Neural cell (in vitro differentiated cells): Measurements from ENCODE around the gene CLASP1. TPM values are rescaled to one million over a fixed set of nuclear protein-coding genes. Genes with fewer than 3 reads are reported as not detected.

ENCODE experiments used
- H2AFZ ChIP-seq: fragments of 200-600, 300-800 bp; sonication (generic), shearing (Covaris generic); 2 replicates; pipeline ENCODE4 v1.6.0; 2014; ENCODE audit warnings: low read depth, mild to moderate bottlenecking, antibody characterized with exemption, low read length, moderate library complexity
- H3F3A ChIP-seq: fragments of 200-600 bp; shearing (Covaris generic); 2 replicates; pipeline ENCODE4 v1.6.1; 2016; ENCODE audit warnings: mild to moderate bottlenecking, moderate library complexity, mixed read lengths, antibody characterized with exemption, low read length; ENCODE audit not compliant: insufficient read depth, poor library complexity, severe bottlenecking
- H3K27ac ChIP-seq: fragments of 200-600, 300-800 bp; sonication (generic), shearing (Covaris generic); 2 replicates; pipeline ENCODE4 v1.5.1; 2014; ENCODE audit warnings: mild to moderate bottlenecking, low read length, moderate library complexity
- H3K27me3 ChIP-seq: fragments of 300-800, 200-600 bp; sonication (generic), shearing (Covaris generic); 2 replicates; pipeline ENCODE4 v1.6.0; 2014; ENCODE audit warnings: mild to moderate bottlenecking, low read depth, low read length, moderate library complexity; ENCODE audit not compliant: insufficient read depth
- H3K36me3 ChIP-seq: fragments of 300-800, 200-600 bp; sonication (generic), shearing (Covaris generic); 2 replicates; pipeline ENCODE4 v1.5.1; 2014; ENCODE audit warnings: mild to moderate bottlenecking, antibody characterized with exemption, low read length, moderate library complexity; ENCODE audit not compliant: insufficient read depth
- H3K4me2 ChIP-seq: fragments of 300-800, 200-600 bp; sonication (generic), shearing (Covaris generic); 2 replicates; pipeline ENCODE4 v1.6.0; 2014; ENCODE audit warnings: mild to moderate bottlenecking, low read length
- H3K4me3 ChIP-seq: fragments of 300-800, 200-600 bp; sonication (generic), shearing (Covaris generic); 2 replicates; pipeline ENCODE4 v1.5.1; 2014; ENCODE audit warnings: mild to moderate bottlenecking, low read length, moderate library complexity
- H3K79me2 ChIP-seq: fragments of 200-600 bp; shearing (Covaris generic); replicated peaks from 2 replicates; pipeline ENCODE4 v1.6.0; 2014; ENCODE audit warnings: mild to moderate bottlenecking, low read length, moderate library complexity; ENCODE audit not compliant: insufficient read depth
- H3K9ac ChIP-seq: fragments of 300-800, 200-600 bp; sonication (generic), shearing (Covaris generic); 2 replicates; pipeline ENCODE4 v1.6.1; 2016; ENCODE audit warnings: mild to moderate bottlenecking, low read length, mixed read lengths
- H3K9me2 ChIP-seq: fragments of 200-600 bp; shearing (Covaris generic); 2 replicates; pipeline ENCODE4 v1.6.1; 2016; ENCODE audit warnings: mild to moderate bottlenecking, low read length, mixed read lengths; ENCODE audit not compliant: insufficient read depth
- H3K9me3 ChIP-seq: fragments of 200-600, 300-800 bp; sonication (generic), shearing (Covaris generic); 2 replicates; pipeline ENCODE4 v1.6.1; 2016; ENCODE audit warnings: mild to moderate bottlenecking, mixed run types, low read length, moderate library complexity, mixed read lengths
- H4K20me1 ChIP-seq: fragments of 200-600 bp; shearing (Covaris generic); 2 replicates; pipeline ENCODE4 v1.6.1; 2016; ENCODE audit warnings: mild to moderate bottlenecking, mixed run types; ENCODE audit not compliant: insufficient read depth
- CTCF ChIP-seq: fragments of 450-650 bp; IDR thresholded peaks from 2 replicates; pipeline ENCODE4 v1.5.1; 2014; ENCODE audit warnings: antibody characterized with exemption, mild to moderate bottlenecking, moderate library complexity; ENCODE audit not compliant: poor library complexity, severe bottlenecking
- EP300 ChIP-seq: fragments of 450-650 bp; conservative IDR thresholded peaks from 2 replicates; pipeline ENCODE4 v1.6.1; 2014; ENCODE audit warnings: antibody characterized with exemption, mild to moderate bottlenecking, moderate library complexity; ENCODE audit not compliant: poor library complexity, severe bottlenecking
- EZH2 ChIP-seq: fragments of 200-600, 300-800 bp; shearing (Covaris generic), sonication (generic); IDR thresholded peaks from 2 replicates; pipeline ENCODE4 v1.6.1; 2014; ENCODE audit warnings: antibody characterized with exemption, low read length, borderline replicate concordance, mild to moderate bottlenecking; ENCODE audit not compliant: insufficient read depth, poor library complexity, severe bottlenecking
- MXI1 ChIP-seq: fragments of 450-650 bp; conservative IDR thresholded peaks from 2 replicates; pipeline ENCODE4 v1.6.1; 2014; ENCODE audit warnings: antibody characterized with exemption, mild to moderate bottlenecking; ENCODE audit not compliant: poor library complexity, severe bottlenecking
- POLR2AphosphoS5 ChIP-seq: IDR thresholded peaks from 2 replicates; pipeline ENCODE4 v1.6.1; 2012
- RAD21 ChIP-seq: fragments of 450-650 bp; conservative IDR thresholded peaks from 2 replicates; pipeline ENCODE4 v1.6.1; 2014; ENCODE audit warnings: antibody characterized with exemption, mild to moderate bottlenecking, moderate library complexity
- REST ChIP-seq: IDR thresholded peaks from 2 replicates; pipeline ENCODE4 v1.6.1; 2012; ENCODE audit warnings: borderline replicate concordance
- SMC3 ChIP-seq: fragments of 450-650 bp; conservative IDR thresholded peaks from 2 replicates; pipeline ENCODE4 v1.6.1; 2014; ENCODE audit warnings: antibody characterized with exemption, mild to moderate bottlenecking, moderate library complexity; ENCODE audit not compliant: poor library complexity
- TAF1 ChIP-seq: IDR thresholded peaks from 2 replicates; pipeline ENCODE4 v1.6.1; 2012; ENCODE audit warnings: low read depth
- polyA plus RNA-seq: library from polyadenylated mRNA; depleted of rRNA; stranded (reverse); fragments of >200 nt; gene quantifications from 2 replicates; pipeline ENCODE4 v1.2.3, GENCODE V29; 2014

The CLASP1 gene
- polyA plus RNA-seq, 1 donor from 2014 or later, result 41.3 TPM

- H3K36me3 ChIP-seq, result peaks cover 13% of the 10 kb centered on the region
- H2AFZ ChIP-seq, result no peak overlapping the region
- no peaks in the 10 kb centered on the region for H3F3A ChIP-seq
- H3K9me3 ChIP-seq, result no peaks in the 10 kb centered on the region
- no peaks in the 10 kb centered on the region for H4K20me1 ChIP-seq
- no peaks in the 10 kb centered on the region for H3K27me3 ChIP-seq
- no peaks in the 10 kb centered on the region for H3K79me2 ChIP-seq
- TF ChIP-seq POLR2AphosphoS5, result no peak
- no peak for TF ChIP-seq MXI1
- no peak for TF ChIP-seq SMC3
- no peak for TF ChIP-seq EZH2
- TF ChIP-seq RAD21, result no peak
- TF ChIP-seq REST, result no peak
- no peak for TF ChIP-seq CTCF
- TF ChIP-seq TAF1, result no peak
- TF ChIP-seq EP300, result no peak
- H3K4me2 ChIP-seq, result no peak overlapping the region
- H3K4me3 ChIP-seq, result no peak overlapping the region
- no peak overlapping the region for H3K9ac ChIP-seq
- no peaks in the 10 kb centered on the region for H3K9me2 ChIP-seq
- H3K27ac ChIP-seq, result no peak overlapping the region
Measured at GRCh38 chr2:121386102-121386501, 263.2 kb downstream of the CLASP1 start.

GRCh38 chr2:121382744-121383143 lies 266.5 kb downstream of the CLASP1 start:
- Histone ChIP-seq H3F3A (no peaks in the 10 kb centered on the region), H3K27ac (no peak overlapping the region), H3K27me3 (no peaks in the 10 kb centered on the region), H3K9me2 (no peaks in the 10 kb centered on the region), H3K4me3 (no peak overlapping the region), H3K36me3 (peaks cover 21% of the 10 kb centered on the region), H4K20me1 (no peaks in the 10 kb centered on the region), H3K4me2 (no peak overlapping the region), H3K9me3 (no peaks in the 10 kb centered on the region), H3K79me2 (no peaks in the 10 kb centered on the region), H2AFZ (no peak overlapping the region), H3K9ac (no peak overlapping the region)
- TF ChIP-seq SMC3 (no peak), REST (no peak), TAF1 (no peak), EP300 (no peak), CTCF (no peak), MXI1 (no peak), EZH2 (no peak), POLR2AphosphoS5 (no peak)
